ENCODE data around the gene NLRC3.

NLRC3 gene

GRCh38 chr16:3606441-3606840 is 29.2 kb upstream of the NLRC3 start:
- H3K4me1 Mint-ChIP-seq (ENCODE audit: low read depth), result peaks cover 11% of the 10 kb centered on the region
- H3K36me3 Mint-ChIP-seq (ENCODE audit: low read depth), result peaks cover 19% of the 10 kb centered on the region
- H3K4me3 Mint-ChIP-seq, result no peak overlapping the region
- no peaks in the 10 kb centered on the region for H3K9me3 Mint-ChIP-seq
- no peak overlapping the region for H3K27ac Mint-ChIP-seq
- no peaks in the 10 kb centered on the region for H3K27me3 Mint-ChIP-seq (ENCODE audit: low read depth)

DNA sequence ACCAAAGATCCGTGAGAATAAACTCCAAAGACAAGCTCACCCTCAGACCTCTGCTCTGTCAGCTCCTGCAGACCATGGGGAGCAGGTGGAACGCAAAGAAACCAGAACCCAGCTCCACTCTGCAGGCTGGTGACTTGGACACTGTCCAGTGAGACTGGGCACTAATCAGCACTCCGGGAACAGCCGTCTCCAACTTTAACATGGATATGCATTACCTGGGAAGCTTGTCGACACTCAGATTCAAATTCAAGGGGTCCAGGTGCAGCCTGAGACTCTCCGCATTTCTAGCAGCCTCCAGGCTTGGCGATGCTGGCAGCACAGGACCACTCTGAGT is 25.1 kb upstream of the NLRC3 start:
- Mint-ChIP-seq H3K4me1 (ENCODE audit: low read depth) (no peaks in the 10 kb centered on the region), H3K36me3 (ENCODE audit: low read depth) (peaks cover 25% of the 10 kb centered on the region), H3K27me3 (ENCODE audit: low read depth) (no peaks in the 10 kb centered on the region), H3K4me3 (no peak overlapping the region), H3K27ac (no peak overlapping the region), H3K9me3 (no peaks in the 10 kb centered on the region)

DNA sequence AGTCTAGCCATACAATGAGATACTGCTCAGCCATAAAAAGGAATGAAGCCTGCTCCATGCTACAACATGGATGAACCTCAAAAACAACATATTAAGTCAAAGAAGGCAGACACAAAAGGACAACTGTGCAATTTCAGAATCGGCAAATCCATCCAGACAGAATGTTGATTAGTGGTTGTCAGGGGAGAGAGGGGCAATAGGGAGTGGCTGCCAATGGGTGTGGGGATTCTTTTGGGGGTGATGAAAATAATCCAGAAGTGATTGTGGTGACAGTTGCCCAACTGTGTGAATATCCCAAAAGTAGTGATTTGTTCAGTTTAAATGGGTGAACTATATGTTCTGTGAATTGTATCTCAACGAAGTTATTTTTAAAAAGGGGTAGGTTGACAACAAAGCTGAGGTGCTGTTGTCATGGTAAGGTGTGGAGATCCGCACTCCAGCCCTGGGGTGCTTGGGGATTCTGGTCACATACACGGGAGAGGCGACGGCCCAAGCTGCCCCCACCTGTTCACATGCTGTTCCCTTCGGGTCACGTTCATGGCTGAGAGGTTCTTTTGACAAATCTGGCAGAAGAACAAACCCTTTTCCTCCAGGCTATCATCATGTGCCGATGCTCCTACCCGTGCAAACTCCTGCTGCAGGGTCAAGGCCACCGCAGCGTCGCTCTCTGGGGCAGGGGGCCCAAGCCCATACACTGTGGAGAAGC is 24.6 kb upstream of the NLRC3 start:
- H3K36me3 Mint-ChIP-seq (ENCODE audit: low read depth), result peaks cover 25% of the 10 kb centered on the region
- H3K27ac Mint-ChIP-seq, result no peak overlapping the region
- H3K9me3 Mint-ChIP-seq, result no peaks in the 10 kb centered on the region
- H3K4me3 Mint-ChIP-seq, result no peak overlapping the region
- no peaks in the 10 kb centered on the region for H3K4me1 Mint-ChIP-seq (ENCODE audit: low read depth)
- H3K27me3 Mint-ChIP-seq (ENCODE audit: low read depth), result no peaks in the 10 kb centered on the region

DNA sequence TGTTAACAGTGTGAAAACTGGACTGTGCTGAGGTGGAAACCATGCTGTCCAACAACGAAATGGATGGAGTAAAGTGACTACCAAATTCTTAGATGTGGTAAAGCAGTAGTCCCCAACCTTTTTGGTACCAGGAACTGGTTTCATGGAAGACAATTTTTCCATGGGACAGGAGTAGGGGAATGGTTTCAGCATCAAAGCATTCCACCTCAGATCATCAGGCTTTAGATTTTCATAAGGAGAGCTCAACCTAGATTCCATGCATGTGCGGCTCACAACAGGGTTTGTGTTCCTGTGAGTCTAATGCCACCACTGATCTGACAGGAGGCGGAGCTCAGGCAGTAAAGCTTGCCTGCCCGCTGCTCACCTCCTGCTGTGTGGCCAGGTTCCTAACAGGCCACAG is 22.7 kb upstream of the NLRC3 start:
- Mint-ChIP-seq H3K9me3 (no peaks in the 10 kb centered on the region), H3K36me3 (ENCODE audit: low read depth) (peaks cover 23% of the 10 kb centered on the region), H3K4me1 (ENCODE audit: low read depth) (no peaks in the 10 kb centered on the region), H3K27me3 (ENCODE audit: low read depth) (no peaks in the 10 kb centered on the region), H3K27ac (no peak overlapping the region), H3K4me3 (no peak overlapping the region)

GRCh38 chr16:3599121-3599520 is 21.9 kb upstream of the NLRC3 start:
- Mint-ChIP-seq H3K27ac (no peak overlapping the region), H3K4me1 (ENCODE audit: low read depth) (no peaks in the 10 kb centered on the region), H3K9me3 (no peaks in the 10 kb centered on the region), H3K4me3 (no peak overlapping the region), H3K36me3 (ENCODE audit: low read depth) (peaks cover 23% of the 10 kb centered on the region), H3K27me3 (ENCODE audit: low read depth) (no peaks in the 10 kb centered on the region)

GRCh38 chr16:3598236-3598635 is 21.0 kb upstream of the NLRC3 start:
- H3K27me3 Mint-ChIP-seq (ENCODE audit: low read depth), result no peaks in the 10 kb centered on the region
- H3K27ac Mint-ChIP-seq, result no peak overlapping the region
- H3K4me3 Mint-ChIP-seq, result no peak overlapping the region
- peaks cover 19% of the 10 kb centered on the region for H3K36me3 Mint-ChIP-seq (ENCODE audit: low read depth)
- no peaks in the 10 kb centered on the region for H3K4me1 Mint-ChIP-seq (ENCODE audit: low read depth)
- H3K9me3 Mint-ChIP-seq, result no peaks in the 10 kb centered on the region

GRCh38 chr16:3597676-3598075 is 20.5 kb upstream of the NLRC3 start:
- H3K27ac Mint-ChIP-seq, result no peak overlapping the region
- no peaks in the 10 kb centered on the region for H3K9me3 Mint-ChIP-seq
- no peak overlapping the region for H3K4me3 Mint-ChIP-seq
- peaks cover 18% of the 10 kb centered on the region for H3K36me3 Mint-ChIP-seq (ENCODE audit: low read depth)
- H3K27me3 Mint-ChIP-seq (ENCODE audit: low read depth), result no peaks in the 10 kb centered on the region
- H3K4me1 Mint-ChIP-seq (ENCODE audit: low read depth), result no peaks in the 10 kb centered on the region

DNA sequence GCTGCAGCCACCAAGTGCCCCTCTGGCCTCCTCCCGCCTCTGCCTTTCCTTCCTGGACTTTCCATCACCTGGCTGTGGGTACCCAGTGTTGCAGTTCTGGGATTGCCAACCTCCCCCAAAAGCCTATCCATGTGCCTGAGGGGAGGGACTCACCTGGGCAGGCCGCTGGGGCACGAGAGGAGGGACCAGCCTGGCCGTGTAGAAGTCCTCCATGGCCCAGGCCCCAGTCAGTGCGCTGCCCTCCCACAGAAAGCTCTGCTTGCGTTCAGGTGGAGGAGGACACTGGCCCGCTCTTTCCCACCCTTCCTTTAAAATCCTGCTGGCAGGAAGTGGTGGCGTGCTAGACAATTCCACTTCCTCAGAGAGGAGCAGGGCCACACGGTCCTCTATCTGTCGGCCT is 20.0 kb upstream of the NLRC3 start:
- Mint-ChIP-seq H3K4me1 (ENCODE audit: low read depth) (no peaks in the 10 kb centered on the region), H3K9me3 (no peaks in the 10 kb centered on the region), H3K36me3 (ENCODE audit: low read depth) (peaks cover 18% of the 10 kb centered on the region), H3K27ac (no peak overlapping the region), H3K27me3 (ENCODE audit: low read depth) (no peaks in the 10 kb centered on the region), H3K4me3 (no peak overlapping the region)

- H3K36me3 Mint-ChIP-seq (ENCODE audit: low read depth), result peaks cover 13% of the 10 kb centered on the region
- H3K27me3 Mint-ChIP-seq (ENCODE audit: low read depth), result no peaks in the 10 kb centered on the region
- H3K27ac Mint-ChIP-seq, result no peak overlapping the region
- no peaks in the 10 kb centered on the region for H3K9me3 Mint-ChIP-seq
- H3K4me3 Mint-ChIP-seq, result no peak overlapping the region
- H3K4me1 Mint-ChIP-seq (ENCODE audit: low read depth), result peaks cover under 1% of the 10 kb centered on the region
These were observed 19.1 kb upstream of the NLRC3 start for GRCh38 chr16:3596101-3596861.

DNA sequence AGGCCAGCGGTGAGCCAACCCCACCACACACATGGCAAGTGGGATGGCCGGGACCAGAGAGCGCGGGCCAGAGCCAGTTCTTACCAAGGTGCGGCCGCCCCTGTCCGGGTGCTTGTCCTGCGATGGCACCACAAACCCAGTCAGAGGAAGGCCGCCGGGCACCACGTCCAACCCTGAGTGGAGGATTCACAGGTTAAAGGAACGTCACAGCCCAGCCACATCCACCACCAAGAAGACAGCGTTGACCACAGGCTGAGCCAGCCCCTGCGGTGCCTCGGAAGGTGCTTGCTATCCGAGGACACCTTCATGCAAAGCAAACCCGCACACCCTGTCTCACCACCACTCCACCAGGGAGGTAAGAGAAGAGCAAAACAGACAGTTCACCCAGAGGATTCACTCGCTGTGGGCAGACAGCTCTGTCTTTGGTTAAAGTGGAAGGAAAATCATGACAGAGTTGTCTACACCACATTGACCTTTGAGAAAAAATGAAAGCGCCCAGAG is 18.4 kb upstream of the NLRC3 start:
- no peak overlapping the region for H3K27ac Mint-ChIP-seq

GRCh38 chr16:3595110-3595486 is 17.9 kb upstream of the NLRC3 start:
- Mint-ChIP-seq H3K36me3 (ENCODE audit: low read depth) (peaks cover 10% of the 10 kb centered on the region), H3K27ac (no peak overlapping the region), H3K4me3 (no peak overlapping the region)

More for the DNA sequence above, 18.4 kb upstream of the NLRC3 start:
- Mint-ChIP-seq H3K4me1 (ENCODE audit: low read depth) (peaks cover 4% of the 10 kb centered on the region), H3K36me3 (ENCODE audit: low read depth) (peaks cover 12% of the 10 kb centered on the region), H3K9me3 (no peaks in the 10 kb centered on the region), H3K27me3 (ENCODE audit: low read depth) (no peaks in the 10 kb centered on the region), H3K4me3 (no peak overlapping the region)

GRCh38 chr16:3594316-3595109 is 17.3 kb upstream of the NLRC3 start:
- no peak overlapping the region for H3K27ac Mint-ChIP-seq
- peaks cover 4% of the 10 kb centered on the region for H3K4me1 Mint-ChIP-seq (ENCODE audit: low read depth)
- H3K36me3 Mint-ChIP-seq (ENCODE audit: low read depth), result peaks cover 9% of the 10 kb centered on the region
- no peaks in the 10 kb centered on the region for H3K27me3 Mint-ChIP-seq (ENCODE audit: low read depth)
- no peak overlapping the region for H3K4me3 Mint-ChIP-seq
- H3K9me3 Mint-ChIP-seq, result no peaks in the 10 kb centered on the region

More at GRCh38 chr16:3595110-3595486, 17.9 kb upstream of the NLRC3 start:
- no peaks in the 10 kb centered on the region for H3K9me3 Mint-ChIP-seq
- H3K4me1 Mint-ChIP-seq (ENCODE audit: low read depth), result peaks cover 4% of the 10 kb centered on the region
- H3K27me3 Mint-ChIP-seq (ENCODE audit: low read depth), result no peaks in the 10 kb centered on the region

GRCh38 chr16:3592559-3592958 is 15.4 kb upstream of the NLRC3 start:
- H3K36me3 Mint-ChIP-seq (ENCODE audit: low read depth), result peaks cover 14% of the 10 kb centered on the region
- no peaks in the 10 kb centered on the region for H3K9me3 Mint-ChIP-seq
- H3K4me3 Mint-ChIP-seq, result no peak overlapping the region
- H3K27ac Mint-ChIP-seq, result no peak overlapping the region
- peaks cover 4% of the 10 kb centered on the region for H3K4me1 Mint-ChIP-seq (ENCODE audit: low read depth)
- no peaks in the 10 kb centered on the region for H3K27me3 Mint-ChIP-seq (ENCODE audit: low read depth)

DNA sequence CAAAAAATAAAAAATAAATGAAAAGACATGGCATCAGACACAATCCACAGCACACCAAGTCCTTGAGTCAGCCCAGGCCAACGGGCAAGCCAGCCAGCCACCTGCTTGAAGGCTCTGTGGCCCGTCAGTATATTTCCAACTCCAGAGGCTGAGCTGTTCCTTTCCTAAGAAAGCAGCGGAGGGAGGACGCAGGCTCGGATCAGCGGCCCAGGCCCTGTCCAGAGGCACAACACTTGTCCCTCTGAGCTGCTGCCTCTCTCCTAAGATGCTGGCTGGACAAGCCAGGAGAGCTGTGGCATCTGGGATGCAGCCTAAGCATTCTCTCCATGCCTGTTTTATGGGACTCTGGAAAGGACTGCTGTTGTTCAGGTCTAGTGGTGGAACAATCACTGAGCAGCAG is 14.8 kb upstream of the NLRC3 start:
- no peak overlapping the region for H3K27ac Mint-ChIP-seq
- H3K36me3 Mint-ChIP-seq (ENCODE audit: low read depth), result peaks cover 14% of the 10 kb centered on the region
- H3K4me1 Mint-ChIP-seq (ENCODE audit: low read depth), result peaks cover 4% of the 10 kb centered on the region
- no peak overlapping the region for H3K4me3 Mint-ChIP-seq
- no peaks in the 10 kb centered on the region for H3K9me3 Mint-ChIP-seq
- H3K27me3 Mint-ChIP-seq (ENCODE audit: low read depth), result no peaks in the 10 kb centered on the region

DNA sequence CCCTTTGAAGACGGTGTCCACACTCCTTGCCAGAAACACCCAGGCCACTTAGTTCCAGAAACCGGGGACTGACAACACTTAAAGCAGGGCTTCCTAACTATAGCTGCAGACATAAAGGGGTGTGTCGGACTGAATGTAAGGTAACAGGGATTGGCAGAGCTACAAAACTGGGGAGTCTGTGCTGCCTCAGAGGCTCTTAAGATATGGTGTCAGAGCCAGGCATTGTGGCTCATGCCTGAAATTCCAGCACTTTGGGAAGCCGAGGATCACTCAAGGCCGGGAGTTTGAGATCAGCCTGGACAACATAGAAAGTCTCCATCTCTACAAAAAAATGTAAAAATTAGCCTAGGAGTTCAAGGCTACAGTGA is 14.2 kb upstream of the NLRC3 start:
- no peaks in the 10 kb centered on the region for H3K9me3 Mint-ChIP-seq
- no peak overlapping the region for H3K4me3 Mint-ChIP-seq
- H3K36me3 Mint-ChIP-seq (ENCODE audit: low read depth), result peaks cover 16% of the 10 kb centered on the region
- H3K4me1 Mint-ChIP-seq (ENCODE audit: low read depth), result peaks cover 4% of the 10 kb centered on the region
- H3K27me3 Mint-ChIP-seq (ENCODE audit: low read depth), result no peaks in the 10 kb centered on the region
- no peak overlapping the region for H3K27ac Mint-ChIP-seq
